ENCODE data around the gene PRR35. TPM values are rescaled to one million over a fixed set of nuclear protein-coding genes. Genes with fewer than 3 reads are reported as not detected.
A peak's percentile ranks its signal among the peaks of the same experiment; 100 is the strongest.

PRR35 gene
- total RNA-seq, 4 donors from 2014 or later = not detected

- no peak for DNase-seq
- Histone ChIP-seq H3K4me1 (peaks cover 19 to 31% (median 23%) of the 10 kb centered on the region in 4 donors), H3K27ac (peak overlapping the region in 2 of 4 donors; percentile 96 to 97), H3K9me3 (no peaks in the 10 kb centered on the region), H3K4me3 (no peak overlapping the region), H3K36me3 (no peaks in the 10 kb centered on the region), H3K27me3 (no peaks in the 10 kb centered on the region)
- in situ Hi-C loops (cut with MboI; ENCODE audit: low pct_ligation_motif_present in 1 of 4, low pct_unique_long_range_greater_than_20kb in 1 of 4, low sequenced_read_pairs in 3 of 4) = no loop called here
- TF ChIP-seq CTCF (IDR thresholded peaks at IDR 0.05) = no peak
- TF ChIP-seq POLR2A (IDR thresholded peaks at IDR 0.05) = no peak
- no peak for TF ChIP-seq EP300 (IDR thresholded peaks at IDR 0.05; ENCODE audit: low read depth)
- no peak for TF ChIP-seq POLR2AphosphoS5 (IDR thresholded peaks at IDR 0.05)
- 80 to 85% methylated on average over 2 to 14 of the region's 14 CpGs for WGBS, 2 donors (ENCODE audit: low coverage in 1 of 2)
- intact Hi-C loops (cut with DNase I; ENCODE audit: low total_unique reads) = no loop called here
Measured at GRCh38 chr16:586645-587590, 26.7 kb downstream of the PRR35 start.

- H3K27ac ChIP-seq = peak overlapping the region; percentile 96 to 98 (median 97)
- WGBS, 2 donors (ENCODE audit: low coverage in 1 of 2) = 0% methylated on average over 17 of the region's 21 CpGs; no CpG with 5 or more reads in 1 of the 2 donors
- intact Hi-C loops (cut with DNase I; ENCODE audit: low total_unique reads) (no loop called here), in situ Hi-C loops (cut with MboI; ENCODE audit: low pct_ligation_motif_present in 1 of 4, low pct_unique_long_range_greater_than_20kb in 1 of 4, low sequenced_read_pairs in 3 of 4) (no loop called here)
- no peak for TF ChIP-seq CTCF (IDR thresholded peaks at IDR 0.05)
- no peak for TF ChIP-seq POLR2AphosphoS5 (IDR thresholded peaks at IDR 0.05)
- no peak for TF ChIP-seq POLR2A (IDR thresholded peaks at IDR 0.05)
- TF ChIP-seq EP300 (IDR thresholded peaks at IDR 0.05; ENCODE audit: low read depth) = no peak
- peak overlapping the region; percentile 77 to 97 (median 86) for H3K4me3 ChIP-seq
- H3K9me3 ChIP-seq = no peaks in the 10 kb centered on the region
- peaks cover 27 to 46% (median 39%) of the 10 kb centered on the region in 4 donors for H3K4me1 ChIP-seq
- peak; percentile 64 for DNase-seq
- no peaks in the 10 kb centered on the region for H3K36me3 ChIP-seq
- no peaks in the 10 kb centered on the region for H3K27me3 ChIP-seq
Measured at GRCh38 chr16:588639-588888, 28.4 kb downstream of the PRR35 start.

- no peaks in the 10 kb centered on the region for H3K36me3 ChIP-seq
- peak; percentile 98 for DNase-seq
- in situ Hi-C loops (cut with MboI; ENCODE audit: low pct_ligation_motif_present in 1 of 4, low pct_unique_long_range_greater_than_20kb in 1 of 4, low sequenced_read_pairs in 3 of 4) = no loop called here
- H3K27ac ChIP-seq = peak overlapping the region; percentile 96 to 98 (median 97)
- H3K4me3 ChIP-seq = peak overlapping the region; percentile 77 to 97 (median 86)
- TF ChIP-seq POLR2AphosphoS5 (IDR thresholded peaks at IDR 0.05) = peak; percentile 92 to 95 (median 95)
- peak; percentile 90 for TF ChIP-seq POLR2A (IDR thresholded peaks at IDR 0.05)
- no peak for TF ChIP-seq EP300 (IDR thresholded peaks at IDR 0.05; ENCODE audit: low read depth)
- peaks cover 27 to 51% (median 44%) of the 10 kb centered on the region in 4 donors for H3K4me1 ChIP-seq
- 1% methylated on average over 94 of the region's 107 CpGs; no CpG with 5 or more reads in 1 of the 2 donors for WGBS, 2 donors (ENCODE audit: low coverage in 1 of 2)
- intact Hi-C loops (cut with DNase I; ENCODE audit: low total_unique reads) = loop anchor here (1.0 kb wide), 1 partner anchor 47 kb away; the partner anchor contains the start of gene METTL26
- H3K9me3 ChIP-seq = no peaks in the 10 kb centered on the region
- no peaks in the 10 kb centered on the region for H3K27me3 ChIP-seq
Measured at GRCh38 chr16:588889-589657, 28.9 kb downstream of the PRR35 start.

GRCh38 chr16:589658-590187 is 29.5 kb downstream of the PRR35 start, which contains the start of gene RAB40C:
Gene RAB40C (plus strand): TSS chr16:590066. CDS start chr16:590292, 226 bp downstream.
- peak; percentile 99 for DNase-seq
- Histone ChIP-seq H3K9me3 (no peaks in the 10 kb centered on the region), H3K27me3 (no peaks in the 10 kb centered on the region), H3K4me1 (peaks cover 27 to 58% (median 50%) of the 10 kb centered on the region in 4 donors), H3K4me3 (peak within 1 kb of the TSS; percentile 80 to 97 (median 92)), H3K36me3 (no peaks in the 10 kb centered on the region), H3K27ac (peak within 1 kb of the TSS; percentile 96 to 98 (median 97))
- 1% methylated on average over 29 of the region's 67 CpGs; no CpG with 5 or more reads in 1 of the 2 donors for WGBS, 2 donors (ENCODE audit: low coverage in 1 of 2)
- in situ Hi-C loops (cut with MboI; ENCODE audit: low pct_ligation_motif_present in 1 of 4, low pct_unique_long_range_greater_than_20kb in 1 of 4, low sequenced_read_pairs in 3 of 4) = no loop called here
- intact Hi-C loops (cut with DNase I; ENCODE audit: low total_unique reads) = loop anchor here (1.0 kb wide), 1 partner anchor 47 kb away; the partner anchor contains the start of gene METTL26
- TF ChIP-seq POLR2AphosphoS5 (IDR thresholded peaks at IDR 0.05) (no peak), EP300 (IDR thresholded peaks at IDR 0.05; ENCODE audit: low read depth) (no peak), POLR2A (IDR thresholded peaks at IDR 0.05) (no peak), CTCF (IDR thresholded peaks at IDR 0.05) (peak in 3 of 5 experiments; percentile 11 to 22 (median 22))

Measured in transverse colon (tissue), 4 donors.